GM12878 (cell line): ENCODE measurements around the gene LCE2D. TPM values are rescaled to one million over a fixed set of nuclear protein-coding genes. Genes with fewer than 3 reads are reported as not detected.

Source experiments
- ATAC-seq: fragments of 200-7000 bp; cut with Tn5 transposase; 3 replicates; pipeline ENCODE4 v1.9.1; 2020; ENCODE audit warnings: mild to moderate bottlenecking, moderate library complexity
- BruUV-seq: library from RNA; stranded (reverse); fragments of 400-500 nt; replicated peaks from 2 replicates; lab custom pipeline; 2021; lab: Mats Ljungman, UMichigan
- CTCF ChIA-PET: fragments of 300-600 bp; sonication (Branson Sonifier 250); formaldehyde crosslinking; extraction: SDS; loops from one replicate; lab custom pipeline; 2021; ENCODE audit warnings: inconsistent platforms; lab: Yijun Ruan, JAX
- POLR2A ChIA-PET: fragments of 350-600 bp; formaldehyde crosslinking; extraction: SDS; loops from one replicate; lab custom pipeline; 2021; ENCODE audit warnings: inconsistent platforms; lab: Charles Lee
- RAD21 ChIA-PET: fragments of 300-600 bp; sonication (Branson Sonifier 250); formaldehyde crosslinking; loops from one replicate; lab custom pipeline; 2023; ENCODE audit warnings: antibody characterized with exemption; ENCODE audit not compliant: unreplicated experiment; lab: Charles Lee
- SMC1A ChIA-PET: fragments of 300-600 bp; sonication (Branson Sonifier 250); formaldehyde crosslinking; loops from one replicate; lab custom pipeline; 2023; ENCODE audit not compliant: unreplicated experiment, uncharacterized antibody; lab: Charles Lee
- DNase-seq: peaks from one replicate; pipeline ENCODE4 v3.0.0-alpha.2; 2011; ENCODE audit warnings: low read depth, low spot score
- FAIRE-seq: peaks from 3 replicates; lab custom pipeline; 2011; peaks lifted over from hg19 to GRCh38; lab: Jason Lieb, UNC
- H2AFZ ChIP-seq: 2 replicates; pipeline ENCODE4 v1.6.0; 2011; ENCODE audit warnings: low read depth, low read length, control low read depth; ENCODE audit not compliant: control insufficient read depth
- H3K27ac ChIP-seq: 2 replicates; pipeline ENCODE4 v1.5.1; 2011; ENCODE audit warnings: control low read depth; ENCODE audit not compliant: control insufficient read depth, insufficient read depth
- H3K27me3 ChIP-seq, 2 experiments: replicated peaks in 1 of 2; 2 replicates each; pipeline versions ENCODE4 v1.6.0 to v1.6.1; 2011; ENCODE audit warnings: low read length in 1 of 2; ENCODE audit not compliant: control insufficient read depth in 2 of 2, insufficient read depth in 2 of 2
- H3K36me3 ChIP-seq, 2 experiments: 2 replicates each; pipeline ENCODE4 v1.5.1; 2011; ENCODE audit warnings: low read length in 1 of 2; ENCODE audit not compliant: control insufficient read depth in 2 of 2, insufficient read depth in 2 of 2
- H3K4me1 ChIP-seq: 2 replicates; pipeline ENCODE4 v1.6.1; 2011; ENCODE audit warnings: mild to moderate bottlenecking, low read length, moderate library complexity, mixed read lengths; ENCODE audit not compliant: control insufficient read depth, insufficient read depth
- H3K4me2 ChIP-seq: 2 replicates; pipeline ENCODE4 v1.6.0; 2011; ENCODE audit warnings: control low read depth; ENCODE audit not compliant: control insufficient read depth, insufficient read depth
- H3K4me3 ChIP-seq: fragments of 200-600 bp; sonication (generic); 2 replicates; pipeline ENCODE4 v1.5.1; 2016
- H3K79me2 ChIP-seq: 2 replicates; pipeline ENCODE4 v1.6.0; 2011; ENCODE audit warnings: low read length; ENCODE audit not compliant: control insufficient read depth, insufficient read depth
- H3K9ac ChIP-seq: 2 replicates; pipeline ENCODE4 v1.8.0; 2011; ENCODE audit warnings: low read length, control low read depth, mixed read lengths; ENCODE audit not compliant: control insufficient read depth, insufficient read depth
- H3K9me3 ChIP-seq: replicated peaks from 3 replicates; pipeline ENCODE4 v1.5.1; 2011; ENCODE audit warnings: mild to moderate bottlenecking, low read length; ENCODE audit not compliant: control insufficient read depth, insufficient read depth
- H4K20me1 ChIP-seq: 2 replicates; pipeline ENCODE4 v1.6.0; 2011; ENCODE audit not compliant: control insufficient read depth, insufficient read depth
- BCL11A ChIP-seq: IDR thresholded peaks from 2 replicates; pipeline ENCODE4 v1.6.1; 2011; ENCODE audit warnings: low read depth, low read length
- BMI1 ChIP-seq: fragments of 450-650 bp; IDR thresholded peaks from 2 replicates; pipeline ENCODE4 v1.6.1; 2016; ENCODE audit warnings: mild to moderate bottlenecking, moderate library complexity, borderline replicate concordance
- FOXM1 ChIP-seq: IDR thresholded peaks from 2 replicates; pipeline ENCODE4 v1.6.1; 2012; ENCODE audit warnings: low read depth, mild to moderate bottlenecking, inconsistent platforms, low read length, moderate library complexity
- NBN ChIP-seq: fragments of 450-650 bp; IDR thresholded peaks from 2 replicates; pipeline ENCODE4 v1.6.1; 2016
- NKRF ChIP-seq: fragments of 450-650 bp; conservative IDR thresholded peaks from 2 replicates; pipeline ENCODE4 v1.6.1; 2017; ENCODE audit warnings: mild to moderate bottlenecking, moderate library complexity
- NRF1 ChIP-seq: conservative IDR thresholded peaks from 2 replicates; pipeline ENCODE4 v1.6.1; 2011; ENCODE audit warnings: mild to moderate bottlenecking, low read depth, low read length, improper control_type of control experiment
- RELA ChIP-seq: fragments of 450-650 bp; IDR thresholded peaks from 2 replicates; pipeline ENCODE4 v1.8.0; 2014; ENCODE audit warnings: borderline replicate concordance; ENCODE audit not compliant: partially characterized antibody
- RUNX3 ChIP-seq: IDR thresholded peaks from 2 replicates; pipeline ENCODE4 v1.6.1; 2012; ENCODE audit warnings: low read length, inconsistent platforms
- SUPT20H ChIP-seq: IDR thresholded peaks from 2 replicates; pipeline ENCODE4 v1.6.1; 2011; ENCODE audit warnings: low read depth, mild to moderate bottlenecking, low read length, moderate library complexity, borderline replicate concordance; ENCODE audit not compliant: control insufficient read depth
- TAF1 ChIP-seq: IDR thresholded peaks from 2 replicates; pipeline ENCODE4 v1.6.1; 2011; ENCODE audit warnings: mild to moderate bottlenecking, low read depth, low read length, borderline replicate concordance
- TARDBP ChIP-seq: IDR thresholded peaks from 2 replicates; pipeline ENCODE4 v1.6.1; 2016; ENCODE audit warnings: borderline replicate concordance
- ZNF24 ChIP-seq: fragments of 450-650 bp; IDR thresholded peaks from 2 replicates; pipeline ENCODE4 v1.6.1; 2017; ENCODE audit warnings: antibody characterized with exemption, mild to moderate bottlenecking
- WGBS: methylation state at CpG from one replicate; pipeline ENCODE4 v1.1.6; 2016; ENCODE audit warnings: low lambda C conversion rate; ENCODE audit not compliant: insufficient replicate concordance, insufficient coverage; ENCODE audit errors: missing lambda C conversion rate; 5-methylcytosine and 5-hydroxymethylcytosine counted together
- in situ Hi-C: fragments of 300-500 bp; cut with MboI; formaldehyde crosslinking; loops from 9 replicates; pipeline ENCODE4 v1.14.3; 2018; ENCODE audit warnings: mixed read lengths
- intact Hi-C: fragments of 100-400 bp; cut with micrococcal nuclease; formaldehyde crosslinking; loops from one replicate; pipeline ENCODE4 v1.14.2; 2022; ENCODE audit not compliant: unreplicated experiment
- polyA plus RNA-seq, 11 experiments: library from polyadenylated mRNA; depleted of rRNA in 4 of 11; unstranded in 6 of 11; stranded (reverse) in 5 of 11; fragments of >200 nt; fragmentation: Nextera tagmentation in 4 of 11; fragmentation: Illumina TruSeq in 1 of 11; extraction: Ambion mirVana in 4 of 11; extraction: Trizol in 1 of 11; gene quantifications; 1 replicate in 1 of 11; 2 replicates in 10 of 11; pipeline versions ENCODE4 v1.2.1 to v1.2.3, GENCODE V29; 2011 to 2016; ENCODE audit warnings: inconsistent platforms in 2 of 11, missing spikeins in 2 of 11, low read depth in 1 of 11
- total RNA-seq, 4 experiments: library from RNA; depleted of rRNA in 3 of 4; stranded (reverse); fragments of >200 nt in 3 of 4; fragmentation: Illumina TruSeq in 1 of 4; extraction: Trizol in 1 of 4; gene quantifications; 2 replicates each; pipeline versions ENCODE4 v1.2.1 to v1.2.3, GENCODE V29; 2013 to 2021
- TF ChIP-seq, protein P1 (sequence below): IDR thresholded peaks from 2 replicates; pipeline ENCODE4 v1.6.1; 2012; ENCODE audit warnings: low read depth, low read length, improper control_type of control experiment
- TF ChIP-seq, protein P2 (sequence below): IDR thresholded peaks from 2 replicates; pipeline ENCODE4 v1.6.1; 2011; ENCODE audit warnings: borderline replicate concordance, low read depth, mild to moderate bottlenecking, moderate library complexity, mixed read lengths, low read length; ENCODE audit not compliant: insufficient read depth; ENCODE audit errors: extremely low read length

The LCE2D gene
- total and polyA plus RNA-seq, 10 of the 15 experiments (the other 5 are each of a cell fraction or from before 2014, with no cell fraction given): not detected

DNA sequence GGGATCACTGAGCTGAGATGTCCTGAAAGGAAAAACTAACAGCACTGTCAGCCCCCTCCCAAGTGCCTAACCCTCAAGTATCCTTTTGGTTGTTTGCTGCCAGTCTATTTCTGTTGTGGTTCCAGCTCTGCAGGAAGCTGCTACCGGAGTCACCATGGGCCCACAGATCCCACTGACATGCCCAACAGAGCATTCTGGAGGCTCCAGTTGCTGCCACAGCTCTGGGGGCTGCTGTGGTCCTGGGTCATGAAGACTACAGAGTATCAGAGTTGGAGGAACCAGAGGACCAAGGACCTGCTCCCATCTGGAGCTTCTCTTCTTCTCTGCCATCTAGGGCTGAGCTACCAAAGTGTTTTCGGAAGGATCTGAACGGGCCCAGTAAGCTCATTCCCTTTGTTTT, 41.2 kb upstream of the LCE2D start:
- POLR2A ChIA-PET: no interaction called here

More for the DNA sequence above, 41.2 kb upstream of the LCE2D start:
- no peak overlapping the region for H3K9ac ChIP-seq
- intact Hi-C loops: loop anchor here (2.0 to 10.0 kb wide), 2 partner anchors 41 to 127 kb away; partner anchors contain the start of gene LCE3D
- in situ Hi-C loops: no loop called here
- ChIA-PET RAD21 (no interaction called here), SMC1A (interaction anchor here (1.7 kb wide), 1 partner anchor 124 kb away, joined by 5 read pairs; no protein-coding TSS in a partner anchor), CTCF (interaction anchor here (0.6 kb wide), 1 partner anchor 456 kb away, joined by 3 read pairs; no protein-coding TSS in a partner anchor)
- H2AFZ ChIP-seq: no peak overlapping the region
- H3K27ac ChIP-seq: no peak overlapping the region
- H3K36me3 ChIP-seq: no peaks in the 10 kb centered on the region
- DNase-seq: no peak
- ATAC-seq: no peak
- TF ChIP-seq NBN: no peak
- no peak for TF ChIP-seq BCL11A
- no peak for TF ChIP-seq RELA
- TF ChIP-seq FOXM1: no peak
- TF ChIP-seq BMI1: no peak
- no peak for TF ChIP-seq ZNF24
- no peak for TF ChIP-seq NKRF
- TF ChIP-seq, protein P1, sequence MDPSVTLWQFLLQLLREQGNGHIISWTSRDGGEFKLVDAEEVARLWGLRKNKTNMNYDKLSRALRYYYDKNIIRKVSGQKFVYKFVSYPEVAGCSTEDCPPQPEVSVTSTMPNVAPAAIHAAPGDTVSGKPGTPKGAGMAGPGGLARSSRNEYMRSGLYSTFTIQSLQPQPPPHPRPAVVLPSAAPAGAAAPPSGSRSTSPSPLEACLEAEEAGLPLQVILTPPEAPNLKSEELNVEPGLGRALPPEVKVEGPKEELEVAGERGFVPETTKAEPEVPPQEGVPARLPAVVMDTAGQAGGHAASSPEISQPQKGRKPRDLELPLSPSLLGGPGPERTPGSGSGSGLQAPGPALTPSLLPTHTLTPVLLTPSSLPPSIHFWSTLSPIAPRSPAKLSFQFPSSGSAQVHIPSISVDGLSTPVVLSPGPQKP: no peak
- TF ChIP-seq, protein P2, sequence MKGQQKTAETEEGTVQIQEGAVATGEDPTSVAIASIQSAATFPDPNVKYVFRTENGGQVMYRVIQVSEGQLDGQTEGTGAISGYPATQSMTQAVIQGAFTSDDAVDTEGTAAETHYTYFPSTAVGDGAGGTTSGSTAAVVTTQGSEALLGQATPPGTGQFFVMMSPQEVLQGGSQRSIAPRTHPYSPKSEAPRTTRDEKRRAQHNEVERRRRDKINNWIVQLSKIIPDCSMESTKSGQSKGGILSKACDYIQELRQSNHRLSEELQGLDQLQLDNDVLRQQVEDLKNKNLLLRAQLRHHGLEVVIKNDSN: no peak
- no peak for TF ChIP-seq TAF1
- no peak for TF ChIP-seq SUPT20H
- TF ChIP-seq NRF1: no peak
- no peak for TF ChIP-seq TARDBP
- TF ChIP-seq RUNX3: no peak
- WGBS: 13% methylated on average over 3 of the region's 3 CpGs
- H3K27me3 ChIP-seq: no peaks in the 10 kb centered on the region
- H3K4me3 ChIP-seq: no peak overlapping the region
- no peaks in the 10 kb centered on the region; the same call in 1 of the 3 replicates for H3K9me3 ChIP-seq
- H4K20me1 ChIP-seq: no peaks in the 10 kb centered on the region
- H3K4me1 ChIP-seq: no peaks in the 10 kb centered on the region
- no peak for FAIRE-seq
- no TSS peak for BruUV-seq
- no peaks in the 10 kb centered on the region for H3K79me2 ChIP-seq
- H3K4me2 ChIP-seq: no peak overlapping the region
